Stimulated activated naive CD8-positive, alpha-beta T cell treated with anti-CD3 and anti-CD28 coated beads, Interleukin-15, Interleukin-2, amounts not matched to agents 100 U/mL and 50 U/mL, for 24 hours (primary cell): ENCODE results near the gene HEPHL1.

ENCODE experiments used
- ATAC-seq: fragments of 150-1000 bp; cut with Tn5 transposase; one replicate; pipeline ENCODE4 v1.10.0; 2021
- DNase-seq: peaks from one replicate; pipeline ENCODE4 v3.0.0; 2021

The HEPHL1 gene

DNA sequence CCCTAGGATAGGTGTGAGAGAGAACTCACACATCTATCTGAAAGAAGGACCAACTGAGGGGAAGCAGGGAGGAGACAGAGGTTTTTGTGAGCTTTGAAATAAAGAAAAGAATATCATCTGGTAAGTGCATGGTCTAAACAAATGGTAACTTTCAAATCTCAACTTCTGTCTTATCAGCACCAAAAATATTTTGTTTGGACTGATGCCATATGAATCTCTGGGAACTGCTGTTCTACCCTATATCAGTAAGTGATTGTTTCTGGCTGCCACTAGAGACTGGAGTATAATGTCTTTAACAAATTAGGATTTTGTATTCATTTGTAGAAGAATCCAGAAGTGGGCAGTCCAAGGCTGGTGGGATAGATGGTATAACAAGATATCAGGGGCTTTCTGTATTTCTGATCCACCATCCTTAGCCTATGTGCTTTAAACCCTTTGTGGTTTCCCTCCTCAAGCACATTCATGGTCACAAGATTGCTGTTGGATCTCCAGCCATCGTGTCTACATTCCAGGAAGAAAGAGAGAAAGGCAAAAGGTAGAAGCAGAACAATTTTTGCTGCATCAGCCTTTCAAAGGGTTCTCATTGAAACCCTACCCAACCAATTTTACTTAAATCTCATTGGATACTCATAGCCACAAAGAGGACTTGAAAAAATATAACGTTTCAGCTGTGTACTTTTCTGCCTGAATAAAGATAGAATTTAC lies 4.7 kb downstream of the HEPHL1 start:
- ATAC-seq (no peak), DNase-seq (no peak)

DNA sequence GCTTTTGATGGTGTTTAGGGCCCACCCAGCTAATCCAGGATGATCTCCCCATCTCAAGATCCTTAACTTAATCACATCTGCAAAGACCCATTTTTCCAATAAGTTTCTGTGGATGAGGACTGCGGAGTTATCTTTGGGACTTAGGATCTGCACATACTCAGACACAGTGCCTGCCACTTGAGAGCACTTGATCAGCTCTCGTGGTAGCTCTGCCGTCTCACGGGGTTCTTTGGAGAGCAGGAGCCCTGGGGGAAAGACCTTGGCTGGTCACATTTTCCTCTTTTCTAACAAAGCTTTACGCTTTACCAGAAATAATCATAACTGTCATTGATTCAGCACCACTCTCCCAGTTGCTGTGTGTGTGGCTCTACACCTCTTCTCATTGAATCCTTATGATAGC lies 6.1 kb downstream of the HEPHL1 start:
- ATAC-seq (no peak), DNase-seq (no peak)

- DNase-seq (no peak), ATAC-seq (no peak)
Measured at GRCh38 chr11:94028436-94028835, 7.3 kb downstream of the HEPHL1 start.

DNA sequence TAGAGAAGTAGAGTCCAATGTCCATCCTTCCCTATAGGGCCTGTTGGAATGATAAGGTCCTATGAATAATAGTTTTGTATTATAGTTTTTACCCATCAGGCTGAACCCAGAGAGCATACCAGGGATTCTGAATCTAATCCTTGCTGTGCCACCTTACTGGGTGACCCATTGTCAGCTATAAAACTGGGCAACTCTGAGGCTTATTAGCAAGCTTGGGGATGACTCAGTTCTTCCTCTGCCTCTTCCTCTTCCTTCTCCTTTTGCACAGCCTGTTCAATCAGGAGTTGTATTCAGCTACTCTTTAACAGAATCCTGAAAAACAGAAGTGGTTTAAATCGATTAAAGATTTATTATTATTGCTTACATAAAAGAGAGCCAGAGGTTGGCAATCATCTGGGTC lies 8.9 kb downstream of the HEPHL1 start:
- ATAC-seq, result no peak

GRCh38 chr11:94031625-94032024 lies 10.5 kb downstream of the HEPHL1 start:
- DNase-seq, result no peak
- ATAC-seq, result no peak

More for the DNA sequence above, 8.9 kb downstream of the HEPHL1 start:
- DNase-seq, result no peak

GRCh38 chr11:94032066-94032465 lies 10.9 kb downstream of the HEPHL1 start:
- DNase-seq, result no peak

DNA sequence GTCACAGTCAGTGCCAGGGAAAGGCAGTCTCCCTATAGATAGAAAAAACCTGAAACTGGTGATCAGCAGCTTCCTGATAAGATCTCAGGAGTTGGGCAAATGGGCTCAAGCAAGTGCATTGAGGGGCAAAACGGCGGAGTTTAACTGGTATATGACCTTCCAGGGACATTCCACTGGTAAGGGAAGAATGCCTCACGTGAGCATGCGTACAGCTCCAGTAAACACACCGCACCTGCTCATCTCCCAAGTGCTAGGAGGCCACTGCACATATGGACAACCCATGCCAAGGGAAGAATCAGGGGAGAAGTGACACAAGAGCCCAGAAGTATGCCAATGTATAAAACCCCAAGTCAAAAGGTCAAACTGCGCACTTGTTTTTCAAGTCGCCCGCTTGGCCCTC lies 11.6 kb downstream of the HEPHL1 start:
- ATAC-seq (no peak), DNase-seq (no peak)

More at GRCh38 chr11:94032066-94032465, 10.9 kb downstream of the HEPHL1 start:
- no peak for ATAC-seq

DNA sequence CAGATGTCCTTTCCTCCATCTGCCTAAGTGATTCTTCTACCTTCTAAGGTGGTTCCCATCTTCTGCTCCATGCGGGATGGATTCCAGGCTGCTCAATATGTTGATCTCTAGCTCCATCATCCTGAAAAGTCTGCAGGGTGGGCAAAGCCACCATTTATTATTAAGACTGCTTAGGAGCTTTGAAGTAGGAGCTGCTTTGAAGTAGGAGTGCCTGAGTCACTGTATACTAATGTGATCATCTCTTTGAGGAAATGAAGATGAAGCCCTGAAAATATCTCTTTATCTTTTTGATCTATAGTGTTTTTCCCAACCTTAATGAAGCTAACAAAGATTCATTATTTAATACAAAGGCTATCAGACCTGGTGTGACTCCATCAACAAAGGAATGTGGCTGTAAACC lies 13.1 kb downstream of the HEPHL1 start:
- ATAC-seq (no peak), DNase-seq (no peak)

DNA sequence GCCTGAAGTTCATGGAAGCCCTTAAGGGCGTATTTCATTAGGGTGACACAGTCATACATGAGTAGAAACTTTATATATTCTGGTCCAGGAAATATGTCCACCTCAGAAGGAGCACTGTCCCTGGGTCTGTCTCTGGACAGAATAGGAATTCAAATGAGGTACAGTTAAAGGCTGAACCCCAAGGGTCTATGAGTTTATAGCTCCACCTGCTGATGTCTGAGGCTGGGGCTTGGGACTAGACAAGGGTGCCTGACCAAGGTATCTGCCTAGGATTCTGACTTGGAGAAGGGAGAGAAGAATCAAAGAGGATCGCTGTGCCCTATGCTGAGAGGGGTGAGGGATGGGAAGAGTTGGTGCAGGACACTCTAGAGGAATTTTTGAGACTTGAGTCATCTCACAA lies 14.9 kb downstream of the HEPHL1 start:
- no peak for DNase-seq
- no peak for ATAC-seq

GRCh38 chr11:94043241-94043640 lies 22.1 kb downstream of the HEPHL1 start:
- ATAC-seq (no peak), DNase-seq (no peak)

DNA sequence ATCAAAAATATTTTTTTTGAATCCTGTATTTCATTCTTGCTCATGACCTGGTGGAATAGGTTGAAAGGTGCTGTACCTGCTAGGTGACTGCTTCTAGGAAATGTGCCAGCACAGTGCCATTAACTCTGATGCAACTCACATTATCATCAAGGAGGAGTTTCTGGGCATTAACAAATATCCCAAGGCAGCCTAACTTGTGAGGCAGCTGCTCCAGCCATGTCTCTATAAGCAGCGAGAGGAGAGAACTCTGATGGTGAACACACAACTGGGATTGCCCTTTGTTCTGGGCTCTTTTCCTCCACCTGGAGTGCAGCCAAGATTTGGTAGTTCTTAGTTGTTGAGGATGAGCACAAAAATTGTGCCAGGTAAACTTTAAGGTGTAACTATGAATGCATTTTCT lies 25.6 kb downstream of the HEPHL1 start:
- ATAC-seq, result no peak
- DNase-seq, result no peak

GRCh38 chr11:94048032-94048709 lies 27.0 kb downstream of the HEPHL1 start:
- ATAC-seq, result no peak
- DNase-seq, result no peak

DNA sequence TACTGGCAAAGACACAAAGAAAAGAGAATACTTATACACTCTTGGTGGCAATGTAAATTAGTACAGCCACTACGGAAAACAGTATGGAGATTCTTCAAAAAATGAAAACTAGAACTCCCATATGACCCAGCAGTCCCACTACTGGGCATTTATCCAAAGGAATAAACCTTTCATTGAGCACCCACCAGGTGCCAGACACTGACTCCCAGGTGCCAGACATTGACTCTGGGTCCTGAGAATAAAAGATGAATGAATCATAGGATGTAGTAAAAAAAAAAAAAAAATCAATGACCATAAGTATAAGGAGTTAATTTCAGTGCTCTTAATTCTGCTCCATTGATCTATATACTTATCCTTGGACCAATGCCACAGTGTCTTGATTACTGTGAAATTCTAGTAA lies 28.2 kb downstream of the HEPHL1 start:
- DNase-seq (no peak), ATAC-seq (no peak)

DNA sequence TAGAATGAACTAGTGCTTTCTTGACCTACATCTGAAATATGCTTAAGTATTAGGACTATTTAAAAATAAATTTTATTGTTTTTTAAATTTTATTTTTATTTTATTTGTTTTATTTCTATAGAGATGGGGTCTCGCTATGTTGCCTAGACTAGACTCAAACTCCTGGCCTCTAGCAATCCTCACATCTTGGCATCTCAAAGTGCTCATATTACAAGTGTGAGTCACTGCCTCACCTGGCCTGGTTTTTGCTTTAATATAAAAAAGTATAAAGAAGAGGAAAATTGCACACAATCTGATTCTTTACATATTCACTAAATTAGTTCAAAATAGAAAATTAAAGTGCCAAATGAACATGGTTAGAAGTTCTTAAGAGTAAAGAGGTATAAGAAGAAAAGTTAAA lies 37.5 kb downstream of the HEPHL1 start:
- ATAC-seq (no peak), DNase-seq (no peak)

DNA sequence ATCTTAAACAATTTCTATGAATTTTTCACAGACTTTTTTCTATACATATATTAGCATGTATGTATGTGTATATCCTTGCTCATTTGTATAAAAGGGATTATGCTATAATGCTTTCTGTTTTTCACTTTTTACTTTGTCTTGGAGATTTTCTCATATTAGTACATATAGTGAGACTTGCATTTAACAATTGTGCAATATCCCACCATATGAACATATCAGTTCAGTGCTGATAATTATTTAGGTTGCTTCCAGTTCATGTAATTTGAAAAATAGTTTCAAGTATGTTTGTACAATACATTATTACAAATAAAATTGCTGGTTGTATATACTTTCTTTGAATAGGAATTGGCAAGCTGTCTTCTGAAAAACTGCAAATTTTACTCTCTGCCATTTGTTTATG lies 37.9 kb downstream of the HEPHL1 start:
- ATAC-seq (no peak), DNase-seq (no peak)

- DNase-seq, result no peak
- ATAC-seq, result no peak
Measured at GRCh38 chr11:94060401-94060800, 39.2 kb downstream of the HEPHL1 start.

GRCh38 chr11:94062360-94062759 lies 41.2 kb downstream of the HEPHL1 start:
- ATAC-seq (no peak), DNase-seq (no peak)

DNA sequence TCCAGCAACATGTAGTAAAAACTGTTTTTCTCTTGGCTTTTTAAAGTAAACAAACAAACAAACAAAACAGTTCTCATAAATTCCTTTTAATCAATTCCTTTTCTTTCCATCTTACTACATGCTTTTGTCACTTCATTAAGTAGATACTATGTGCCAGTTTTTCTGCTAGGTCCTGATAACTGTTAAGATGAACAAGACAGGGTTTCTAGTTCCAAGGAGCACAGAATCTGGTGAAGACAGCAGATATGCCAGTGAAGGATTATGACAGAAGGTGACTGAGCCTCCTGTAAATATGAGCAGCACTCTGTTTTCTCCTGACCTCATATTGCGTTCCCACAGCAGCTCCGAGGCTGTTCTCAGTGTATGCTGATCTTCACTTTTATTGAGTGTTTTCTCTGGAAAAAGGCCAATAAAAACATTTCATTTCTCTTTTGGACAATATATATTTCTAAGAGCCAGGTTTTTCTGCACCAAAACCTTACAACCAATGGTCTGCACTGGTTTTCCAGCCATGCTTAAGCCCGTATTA lies 45.8 kb downstream of the HEPHL1 start:
- DNase-seq (no peak), ATAC-seq (no peak)

DNA sequence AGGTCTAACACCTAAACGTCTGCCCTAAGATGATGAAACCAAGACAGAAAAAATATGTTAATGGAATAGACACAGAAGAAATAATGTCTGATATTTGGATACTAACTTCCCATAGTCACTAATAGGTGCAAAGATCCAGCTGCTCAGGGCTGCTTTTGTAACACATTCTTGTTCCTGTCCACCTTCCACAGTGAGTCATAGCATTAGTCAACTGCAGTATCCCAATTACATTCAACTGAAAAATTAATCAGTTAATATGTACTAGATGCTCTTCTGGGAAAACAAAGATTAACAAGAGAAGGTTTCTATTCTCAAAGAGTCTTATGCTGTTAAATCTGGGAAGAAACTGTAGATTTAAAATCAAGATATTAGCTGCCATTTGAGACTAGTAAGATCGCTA lies 47.6 kb downstream of the HEPHL1 start:
- DNase-seq, result no peak
- ATAC-seq, result no peak

GRCh38 chr11:94077552-94078293 lies 56.6 kb downstream of the HEPHL1 start:
- ATAC-seq (no peak), DNase-seq (no peak)

DNA sequence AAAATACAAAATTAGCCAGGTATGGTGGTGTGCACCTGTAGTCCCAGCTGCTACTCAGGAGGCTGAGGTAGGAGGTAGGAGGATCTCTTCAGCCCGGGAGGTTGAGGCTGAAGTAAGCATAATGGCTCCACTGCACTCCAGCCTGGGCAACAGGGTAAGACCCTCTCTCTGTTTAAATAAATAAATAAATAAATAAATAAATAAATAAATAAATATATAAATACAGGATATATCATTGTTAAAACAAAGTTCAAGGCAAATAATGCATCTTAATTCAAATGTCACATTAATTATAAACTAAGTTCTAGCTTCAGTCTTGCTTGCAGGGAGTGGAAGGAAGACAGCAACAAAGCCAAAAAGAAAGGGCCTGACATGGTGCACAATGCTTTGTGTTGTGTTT lies 63.0 kb downstream of the HEPHL1 start:
- no peak for ATAC-seq
- DNase-seq, result no peak

DNA sequence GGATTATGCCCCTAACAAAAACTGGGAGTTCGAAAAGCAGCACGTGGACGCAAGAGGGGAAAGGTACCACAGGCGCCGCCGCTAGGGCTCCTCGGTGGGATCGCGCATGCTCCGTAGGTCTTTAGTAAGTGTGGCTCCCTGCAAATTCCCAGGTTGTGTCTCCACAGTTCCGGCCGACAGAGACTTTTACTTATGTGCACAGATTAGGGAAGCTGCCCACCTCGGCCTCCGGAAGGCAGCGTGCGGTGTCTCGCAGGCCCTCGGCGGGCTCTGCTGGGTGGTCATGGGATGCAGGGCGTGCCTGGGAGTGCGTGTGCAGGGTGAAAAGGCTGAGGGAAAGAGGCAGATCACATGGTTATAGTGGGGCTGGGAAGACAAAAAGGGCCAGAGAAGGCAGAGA lies 67.8 kb downstream of the HEPHL1 start:
- no peak for ATAC-seq
- DNase-seq, result no peak

DNA sequence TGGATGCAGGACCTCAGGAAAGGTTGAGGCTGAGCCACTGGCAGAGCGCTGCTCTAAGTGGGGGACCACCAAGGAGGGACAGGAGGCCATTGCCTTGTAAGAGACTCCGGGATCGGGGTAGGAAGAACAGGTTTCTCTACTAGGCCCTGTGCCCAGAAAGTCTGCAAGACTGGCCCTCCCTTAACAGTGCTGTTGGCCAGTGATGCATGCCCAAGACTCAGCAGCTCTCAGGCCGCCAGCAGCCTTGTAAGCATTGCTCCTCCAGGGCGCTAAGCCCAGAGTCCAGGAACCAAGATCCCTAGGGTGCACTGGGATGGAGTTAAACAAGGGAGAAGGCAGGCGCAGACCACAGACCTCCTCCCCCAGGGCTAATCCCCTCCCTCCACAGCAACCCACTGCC lies 68.2 kb downstream of the HEPHL1 start:
- no peak for DNase-seq
- no peak for ATAC-seq
